ENCODE data around the gene ZNF236.

The ZNF236 gene

GRCh38 chr18:76821356-76821874, 942 bp upstream of the ZNF236 start:
- no peak for DNase-seq (ENCODE audit: low read depth in 2 of 2)

GRCh38 chr18:76821875-76822505, 367 bp upstream of the ZNF236 start:
- no peak for DNase-seq (ENCODE audit: low read depth in 2 of 2)

GRCh38 chr18:76823161-76823538, 793 bp downstream of the ZNF236 start:
- no peak for DNase-seq (ENCODE audit: low read depth in 2 of 2)

- no peak for DNase-seq (ENCODE audit: low read depth in 2 of 2)
Measured at GRCh38 chr18:76823587-76824011, 1.2 kb downstream of the ZNF236 start.

GRCh38 chr18:76824145-76824676, 1.9 kb downstream of the ZNF236 start:
- DNase-seq (ENCODE audit: low read depth in 2 of 2), result no peak

- DNase-seq (ENCODE audit: low read depth in 2 of 2), result no peak
Measured at GRCh38 chr18:76824754-76825153, 2.4 kb downstream of the ZNF236 start.

- no peak for DNase-seq (ENCODE audit: low read depth in 2 of 2)
Measured at GRCh38 chr18:76827205-76828200, 5.1 kb downstream of the ZNF236 start.

- no peak for DNase-seq (ENCODE audit: low read depth in 2 of 2)
Measured at GRCh38 chr18:76834379-76834778, 12.0 kb downstream of the ZNF236 start.

- DNase-seq (ENCODE audit: low read depth in 2 of 2), result no peak
Measured at GRCh38 chr18:76835380-76835779, 13.0 kb downstream of the ZNF236 start.

- DNase-seq (ENCODE audit: low read depth in 2 of 2), result no peak
Measured at GRCh38 chr18:76837071-76837470, 14.7 kb downstream of the ZNF236 start.

- DNase-seq (ENCODE audit: low read depth in 2 of 2), result no peak
Measured at GRCh38 chr18:76838182-76838581, 15.8 kb downstream of the ZNF236 start.

- no peak for DNase-seq (ENCODE audit: low read depth in 2 of 2)
Measured at GRCh38 chr18:76839086-76839794, 16.9 kb downstream of the ZNF236 start.

- no peak for DNase-seq (ENCODE audit: low read depth in 2 of 2)
Measured at GRCh38 chr18:76842837-76843530, 20.6 kb downstream of the ZNF236 start.

- no peak for DNase-seq (ENCODE audit: low read depth in 2 of 2)
Measured at GRCh38 chr18:76844144-76844543, 21.8 kb downstream of the ZNF236 start.

- no peak for DNase-seq (ENCODE audit: low read depth in 2 of 2)
Measured at GRCh38 chr18:76844742-76845477, 22.6 kb downstream of the ZNF236 start.

GRCh38 chr18:76846217-76846616, 23.9 kb downstream of the ZNF236 start:
- no peak for DNase-seq (ENCODE audit: low read depth in 2 of 2)

GRCh38 chr18:76847916-76848315, 25.6 kb downstream of the ZNF236 start:
- DNase-seq (ENCODE audit: low read depth in 2 of 2), result no peak

GRCh38 chr18:76850112-76850511, 27.8 kb downstream of the ZNF236 start:
- DNase-seq (ENCODE audit: low read depth in 2 of 2), result no peak

- no peak for DNase-seq (ENCODE audit: low read depth in 2 of 2)
Measured at GRCh38 chr18:76855594-76855993, 33.2 kb downstream of the ZNF236 start.

- no peak for DNase-seq (ENCODE audit: low read depth in 2 of 2)
Measured at GRCh38 chr18:76857476-76857875, 35.1 kb downstream of the ZNF236 start.

All from fibroblast of skin of left biceps (primary cell).